ENCODE data around the gene RAB8B. TPM values are rescaled to one million over a fixed set of nuclear protein-coding genes. Genes with fewer than 3 reads are reported as not detected.

The RAB8B gene
- total and polyA plus RNA-seq, 10 of the 15 experiments (the other 5 are each of a cell fraction or from before 2014, with no cell fraction given), result 17.8 to 104 (median 65.1) TPM

DNA sequence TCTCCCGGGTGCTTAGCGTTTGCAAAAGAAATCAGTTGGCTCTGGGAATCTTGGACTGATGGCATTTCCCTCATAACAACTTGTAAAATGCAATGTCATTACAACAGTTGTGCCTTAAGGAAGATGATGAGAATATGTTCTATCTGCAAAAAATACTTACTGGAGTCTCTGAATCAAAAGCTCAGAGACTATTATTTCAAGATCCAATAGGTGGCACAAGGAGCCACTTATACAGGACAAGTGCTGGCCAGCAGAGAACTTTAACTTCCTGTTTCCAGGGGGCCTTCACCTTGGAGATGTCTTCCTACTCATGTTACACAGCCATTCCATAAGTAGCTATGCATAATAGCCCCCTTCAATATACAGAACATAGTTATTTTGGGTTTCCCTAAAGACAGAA is 23.2 kb upstream of the RAB8B start:
- H3K79me2 ChIP-seq (ENCODE audit: control insufficient read depth, insufficient read depth, low read length), result no peaks in the 10 kb centered on the region
- TF ChIP-seq, protein P1, sequence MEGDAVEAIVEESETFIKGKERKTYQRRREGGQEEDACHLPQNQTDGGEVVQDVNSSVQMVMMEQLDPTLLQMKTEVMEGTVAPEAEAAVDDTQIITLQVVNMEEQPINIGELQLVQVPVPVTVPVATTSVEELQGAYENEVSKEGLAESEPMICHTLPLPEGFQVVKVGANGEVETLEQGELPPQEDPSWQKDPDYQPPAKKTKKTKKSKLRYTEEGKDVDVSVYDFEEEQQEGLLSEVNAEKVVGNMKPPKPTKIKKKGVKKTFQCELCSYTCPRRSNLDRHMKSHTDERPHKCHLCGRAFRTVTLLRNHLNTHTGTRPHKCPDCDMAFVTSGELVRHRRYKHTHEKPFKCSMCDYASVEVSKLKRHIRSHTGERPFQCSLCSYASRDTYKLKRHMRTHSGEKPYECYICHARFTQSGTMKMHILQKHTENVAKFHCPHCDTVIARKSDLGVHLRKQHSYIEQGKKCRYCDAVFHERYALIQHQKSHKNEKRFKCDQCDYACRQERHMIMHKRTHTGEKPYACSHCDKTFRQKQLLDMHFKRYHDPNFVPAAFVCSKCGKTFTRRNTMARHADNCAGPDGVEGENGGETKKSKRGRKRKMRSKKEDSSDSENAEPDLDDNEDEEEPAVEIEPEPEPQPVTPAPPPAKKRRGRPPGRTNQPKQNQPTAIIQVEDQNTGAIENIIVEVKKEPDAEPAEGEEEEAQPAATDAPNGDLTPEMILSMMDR (IDR thresholded peaks at IDR 0.05 in 2 of 3, conservative IDR thresholded peaks at IDR 0.05 in 1 of 3; ENCODE audit: control insufficient read depth in 2 of 3, extremely low read depth in 1 of 3, insufficient read depth in 1 of 3, low read depth in 3 of 3, low read length in 3 of 3), result peak in 2 of 3 experiments; percentile 18 to 40; a peak in 2 of 6 replicates
- TF ChIP-seq KAT2A (conservative IDR thresholded peaks at IDR 0.05; ENCODE audit: control insufficient read depth, low read depth, low read length) (no peak), HCFC1 (IDR thresholded peaks at IDR 0.05; ENCODE audit: low read length) (no peak), RAD21 (IDR thresholded peaks at IDR 0.05; ENCODE audit: insufficient read depth, low read depth, low read length) (peak; percentile 49), SMC3 (IDR thresholded peaks at IDR 0.05; ENCODE audit: borderline replicate concordance, low read length) (peak; percentile 29; the same call in 1 of the 2 replicates)
- no peaks in the 10 kb centered on the region for H3K36me3 ChIP-seq (ENCODE audit: control insufficient read depth in 2 of 2, insufficient read depth in 2 of 2, low read length in 1 of 2)
- no TSS peak for BruUV-seq (replicated peaks)
- ChIA-PET POLR2A (interaction anchor here (0.8 to 1.4 kb wide), 2 partner anchors 9 to 111 kb away, joined by 3 read pairs; partner anchors contain the start of genes APH1B and RPS27L), RAD21 (ENCODE audit: unreplicated experiment) (interaction anchor here (0.6 to 1.9 kb wide), 20 partner anchors 9 to 300 kb away, joined by 3 to 9 read pairs (median 3); partner anchors contain the start of gene APH1B), CTCF (interaction anchor here (0.6 to 1.6 kb wide), 23 partner anchors 9 to 238 kb away, joined by 3 to 10 read pairs (median 4); partner anchors contain the start of genes APH1B and RAB8B), SMC1A (ENCODE audit: uncharacterized antibody, unreplicated experiment) (interaction anchor here (0.5 to 2.5 kb wide), 25 partner anchors 9 to 316 kb away, joined by 3 to 11 read pairs (median 4); partner anchors contain the start of gene APH1B)
- WGBS (ENCODE audit: insufficient coverage, insufficient replicate concordance, low lambda C conversion rate, missing lambda C conversion rate), result 87% methylated on average over 2 of the region's 2 CpGs
- DNase-seq (ENCODE audit: low read depth, low spot score) (no peak), ATAC-seq (peak; percentile 65), FAIRE-seq (no peak)
- H4K20me1 ChIP-seq (ENCODE audit: control insufficient read depth, insufficient read depth), result no peaks in the 10 kb centered on the region
- peaks cover 9% of the 10 kb centered on the region for H3K4me1 ChIP-seq (ENCODE audit: control insufficient read depth, insufficient read depth, low read length)
- H3K27me3 ChIP-seq (replicated peaks in 1 of 2; ENCODE audit: control insufficient read depth in 2 of 2, insufficient read depth in 2 of 2, low read length in 1 of 2), result no peaks in the 10 kb centered on the region; a peak in 1 of 4 replicates
- H3K9ac ChIP-seq (ENCODE audit: control insufficient read depth, insufficient read depth, low read length), result no peak overlapping the region
- H3K27ac ChIP-seq (ENCODE audit: control insufficient read depth, insufficient read depth), result no peak overlapping the region
- no peak overlapping the region for H2AFZ ChIP-seq (ENCODE audit: control insufficient read depth, low read depth, low read length)
- H3K9me3 ChIP-seq (replicated peaks; ENCODE audit: control insufficient read depth, insufficient read depth, low read length), result no peaks in the 10 kb centered on the region
- H3K4me2 ChIP-seq (ENCODE audit: control insufficient read depth, insufficient read depth), result no peak overlapping the region
- no peak overlapping the region for H3K4me3 ChIP-seq
- intact Hi-C loops (cut with micrococcal nuclease; ENCODE audit: unreplicated experiment), result no loop called here
- in situ Hi-C loops (cut with MboI), result no loop called here

Measured in GM12878 (cell line).